ENCODE data around the gene SP7.
"Not testable (repeated sequence)": the region's sequence is repeated elsewhere in the genome, so short reads cannot be mapped to it uniquely, and the experiment has no call there.

The SP7 gene

GRCh38 chr12:53320352-53321195, 15.6 kb downstream of the SP7 start:
- no peak for DNase-seq (ENCODE audit: low spot score)

DNA sequence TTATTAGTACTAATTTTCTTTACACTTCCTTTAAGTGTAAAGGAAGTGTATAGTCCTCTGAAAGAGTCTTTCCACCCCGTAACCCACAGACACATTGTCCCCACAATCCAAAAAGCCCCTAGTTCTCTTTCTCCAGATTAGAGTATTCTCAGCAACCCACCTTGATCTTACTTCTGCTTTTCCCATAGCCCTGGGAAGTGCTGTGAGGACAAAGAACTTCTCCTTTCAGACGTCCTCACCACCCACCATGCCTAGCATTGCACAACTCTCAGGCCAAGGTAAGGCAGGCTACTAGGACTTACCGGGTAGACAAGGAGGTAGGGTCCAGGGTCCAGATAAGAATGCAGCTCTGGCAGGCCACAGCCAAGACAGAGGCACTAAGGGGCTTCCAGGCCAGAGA, 22.2 kb downstream of the SP7 start:
- no peak for DNase-seq (ENCODE audit: low spot score)

DNA sequence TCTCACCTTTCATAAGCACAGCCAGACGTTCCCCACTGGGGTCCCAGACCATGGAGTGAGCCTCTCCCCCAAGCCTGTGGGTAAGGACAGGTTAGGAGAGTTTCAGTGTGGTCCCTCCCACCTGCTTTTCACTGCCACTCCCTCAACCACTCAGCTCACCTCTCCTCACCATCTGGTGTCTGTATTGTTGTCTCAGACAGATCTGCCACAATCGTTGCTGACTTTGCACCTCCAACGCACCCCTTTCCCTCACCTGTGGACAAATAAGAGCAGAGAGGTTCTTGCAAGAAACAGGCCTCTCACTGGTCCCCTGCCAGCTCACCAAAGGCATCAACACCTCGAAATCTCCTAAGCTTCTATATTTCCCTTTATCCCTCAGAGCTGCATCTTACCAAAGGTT, 27.9 kb downstream of the SP7 start:
- DNase-seq (ENCODE audit: low spot score) = no peak

GRCh38 chr12:53306826-53307225, 29.3 kb downstream of the SP7 start:
- no peak for DNase-seq (ENCODE audit: low spot score)

DNA sequence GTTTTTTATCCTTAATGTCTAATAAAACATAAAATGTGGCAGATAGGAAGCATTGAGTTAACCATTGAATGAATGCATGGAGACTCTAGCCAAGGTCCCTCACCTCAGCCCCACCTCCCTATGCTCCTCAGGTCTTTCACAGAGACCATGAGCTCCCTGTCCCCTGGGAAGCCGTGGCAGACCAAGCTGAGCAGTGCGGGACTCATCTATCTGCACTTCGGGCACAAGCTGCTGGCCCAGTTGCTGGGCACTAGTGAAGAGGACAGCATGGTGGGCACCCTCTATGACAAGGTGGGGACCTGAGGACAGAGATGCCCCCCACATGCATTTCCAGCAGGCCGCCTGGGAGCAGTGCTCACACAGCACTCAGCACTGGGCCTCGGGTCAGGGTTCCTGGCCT, 33.3 kb downstream of the SP7 start:
- no peak for DNase-seq (ENCODE audit: low spot score)

DNA sequence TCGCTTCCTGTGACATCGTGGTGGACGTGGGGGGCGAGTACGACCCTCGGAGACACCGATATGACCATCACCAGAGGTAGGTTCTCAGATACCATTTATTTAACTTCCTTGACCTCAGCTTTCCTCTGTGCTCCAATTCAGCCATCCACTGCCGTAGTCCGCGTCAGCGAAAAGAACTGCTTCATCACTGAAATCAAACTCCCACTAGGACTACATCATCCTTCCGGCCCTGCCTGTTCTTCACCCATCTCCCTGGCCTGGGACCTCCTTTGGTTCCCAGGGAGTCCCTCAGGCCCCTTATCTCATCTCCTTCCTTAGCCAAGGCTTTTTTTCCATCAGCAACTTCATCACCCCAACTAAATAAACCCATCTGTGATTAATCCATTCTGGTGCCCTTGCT, 36.0 kb downstream of the SP7 start:
- no peak for DNase-seq (ENCODE audit: low spot score)

- peak; percentile 80 for DNase-seq (ENCODE audit: low spot score)
Measured at GRCh38 chr12:53299454-53300180, 36.5 kb downstream of the SP7 start, which contains the start of gene MYG1. TSS of gene MYG1 (plus strand) at chr12:53299695. CDS start at chr12:53299738, 43 bp downstream.

- peak; percentile 28 for DNase-seq (ENCODE audit: low spot score)
Measured at GRCh38 chr12:53299101-53299453, 37.1 kb downstream of the SP7 start.

DNA sequence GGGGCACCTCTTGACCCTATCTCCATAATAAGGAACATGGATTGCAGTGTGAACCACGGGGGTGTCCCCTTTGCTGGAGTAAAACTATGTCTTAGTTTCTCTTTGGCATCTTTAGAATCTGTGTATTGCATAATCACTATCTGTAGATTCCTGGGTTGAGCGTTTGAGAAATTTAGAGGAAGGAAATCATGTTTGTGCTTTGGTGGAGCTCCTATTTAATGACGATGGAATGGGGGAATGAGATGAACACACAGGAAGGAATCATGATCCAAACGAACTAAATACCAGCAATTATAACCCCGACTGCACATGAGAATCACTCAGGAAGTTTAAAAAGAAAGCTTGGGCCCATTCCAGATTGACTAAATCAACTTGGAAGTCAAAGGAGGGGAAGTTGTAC, 38.0 kb downstream of the SP7 start:
- no peak for DNase-seq (ENCODE audit: low spot score)

GRCh38 chr12:53297106-53297505, 39.0 kb downstream of the SP7 start:
- DNase-seq (ENCODE audit: low spot score) = not testable (repeated sequence)

DNA sequence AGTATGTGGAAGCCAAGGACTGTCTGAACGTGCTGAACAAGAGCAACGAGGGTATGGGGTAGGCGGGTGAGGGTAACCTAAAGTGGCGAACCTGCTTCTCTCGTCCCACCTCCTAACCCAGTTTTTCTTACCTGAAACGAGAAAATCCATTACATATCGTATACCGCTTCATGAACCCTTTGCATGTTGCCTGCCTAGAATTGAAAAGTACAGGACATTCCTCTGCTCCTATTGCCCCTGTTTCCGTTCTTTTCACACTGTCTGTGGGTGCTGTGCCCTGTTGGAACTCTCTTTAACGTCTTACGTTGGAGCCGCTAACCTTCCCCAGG, 40.3 kb downstream of the SP7 start:
- no peak for DNase-seq (ENCODE audit: low spot score)

GRCh38 chr12:53295070-53295890, 40.9 kb downstream of the SP7 start, which contains the start of gene PFDN5:
TSS of gene PFDN5 (plus strand) at chr12:53295542. CDS start at chr12:53295568, 26 bp downstream.
- DNase-seq (ENCODE audit: low spot score) = peak; percentile 86

DNA sequence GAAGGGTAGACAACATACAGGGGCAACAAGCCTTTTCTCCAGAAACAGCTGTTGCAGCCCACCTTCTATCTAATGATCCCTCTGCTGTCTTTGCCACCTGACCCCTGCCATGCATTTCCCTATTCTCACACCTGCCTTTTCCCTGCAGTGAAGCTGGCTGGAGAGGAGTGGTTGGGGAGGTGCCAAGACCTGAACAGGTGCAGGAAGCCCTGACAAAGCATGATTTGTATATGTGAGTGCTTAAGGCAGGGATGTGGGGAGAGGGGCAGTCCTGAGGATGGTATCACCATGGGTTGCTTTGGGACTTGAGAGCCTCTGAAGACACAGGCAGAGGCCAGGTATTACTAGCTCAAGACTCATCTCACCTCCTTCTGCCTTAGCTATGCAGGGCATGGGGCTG, 43.7 kb downstream of the SP7 start:
- DNase-seq (ENCODE audit: low spot score) = no peak

DNA sequence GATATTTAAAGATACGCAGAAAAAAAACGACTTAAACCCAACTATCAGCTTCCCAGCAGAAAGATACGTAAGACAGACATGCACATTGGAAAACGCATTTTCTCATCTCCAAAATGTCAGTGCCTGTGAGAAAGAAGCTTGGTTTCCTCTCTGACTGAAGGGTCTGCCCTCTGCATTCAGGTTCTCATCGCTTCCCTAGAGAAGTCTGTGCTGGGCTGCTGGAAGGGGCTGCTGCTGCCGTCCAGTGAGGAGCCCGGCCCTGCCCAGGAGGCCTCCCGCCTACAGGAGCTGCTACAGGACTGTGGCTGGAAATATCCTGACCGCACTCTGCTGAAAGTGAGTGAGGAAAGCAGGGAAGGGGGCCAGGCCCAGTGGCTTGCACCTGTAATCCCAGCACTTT, 45.5 kb downstream of the SP7 start:
- no peak for DNase-seq (ENCODE audit: low spot score)

DNA sequence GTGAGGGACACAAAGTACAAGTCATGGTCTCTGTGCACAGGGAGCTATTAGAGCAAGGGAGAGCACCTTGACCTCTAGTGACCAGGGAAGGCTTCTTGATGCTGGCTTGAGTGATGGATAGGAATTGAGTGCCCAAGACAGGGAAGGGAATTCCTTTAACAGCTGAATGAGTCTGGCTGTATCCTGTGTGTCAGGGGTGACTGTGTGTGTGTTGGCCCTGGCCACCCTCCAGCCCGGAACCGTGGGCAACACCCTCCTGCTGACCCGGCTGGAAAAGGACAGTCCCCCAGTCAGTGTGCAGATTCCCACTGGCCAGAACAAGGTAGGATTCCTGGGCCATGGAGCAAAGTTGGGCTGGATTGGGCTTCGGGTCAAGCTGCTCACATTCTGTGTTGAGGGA, 46.3 kb downstream of the SP7 start:
- no peak for DNase-seq (ENCODE audit: low spot score)

DNA sequence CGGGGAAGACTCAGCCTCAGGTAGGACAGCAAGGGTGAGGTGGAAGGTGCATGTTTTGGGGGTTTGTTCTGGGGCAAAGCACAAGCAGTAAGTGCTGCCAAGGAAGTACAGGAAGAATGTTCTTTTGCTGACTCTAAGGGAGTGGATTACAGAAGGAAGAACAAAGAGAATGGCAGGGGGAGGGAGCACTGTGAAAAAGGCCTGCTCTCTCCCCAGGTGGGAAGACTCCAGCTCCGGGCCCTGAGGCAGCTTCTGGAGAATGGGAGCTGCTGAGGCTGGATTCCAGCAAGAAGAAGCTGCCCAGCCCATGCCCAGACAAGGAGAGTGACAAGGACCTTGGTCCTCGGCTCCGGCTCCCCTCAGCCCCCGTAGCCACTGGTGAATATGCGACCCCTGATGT, 47.8 kb downstream of the SP7 start:
- DNase-seq (ENCODE audit: low spot score) = no peak

DNA sequence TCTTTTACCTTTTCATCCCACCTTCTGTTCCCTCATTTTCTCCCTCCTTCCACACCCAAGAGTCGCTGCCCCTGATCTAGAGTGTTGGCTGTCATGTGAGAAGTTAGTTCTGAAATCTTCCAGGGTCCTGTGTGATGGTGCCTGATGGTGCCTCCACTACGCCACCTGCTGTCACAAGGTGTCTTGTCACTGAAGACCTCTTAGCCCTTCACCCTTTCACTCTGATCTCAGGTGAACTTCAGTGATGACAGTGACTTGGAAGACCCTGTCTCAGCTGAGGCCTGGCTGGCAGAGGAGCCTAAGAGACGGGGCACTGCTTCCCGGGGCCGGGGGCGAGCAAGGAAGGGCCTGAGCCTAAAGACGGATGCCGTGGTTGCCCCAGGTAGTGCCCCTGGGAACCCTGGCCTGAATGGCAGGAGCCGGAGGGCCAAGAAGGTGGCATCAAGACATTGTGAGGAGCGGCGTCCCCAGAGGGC, 48.4 kb downstream of the SP7 start:
- peak; percentile 74 for DNase-seq (ENCODE audit: low spot score)

DNA sequence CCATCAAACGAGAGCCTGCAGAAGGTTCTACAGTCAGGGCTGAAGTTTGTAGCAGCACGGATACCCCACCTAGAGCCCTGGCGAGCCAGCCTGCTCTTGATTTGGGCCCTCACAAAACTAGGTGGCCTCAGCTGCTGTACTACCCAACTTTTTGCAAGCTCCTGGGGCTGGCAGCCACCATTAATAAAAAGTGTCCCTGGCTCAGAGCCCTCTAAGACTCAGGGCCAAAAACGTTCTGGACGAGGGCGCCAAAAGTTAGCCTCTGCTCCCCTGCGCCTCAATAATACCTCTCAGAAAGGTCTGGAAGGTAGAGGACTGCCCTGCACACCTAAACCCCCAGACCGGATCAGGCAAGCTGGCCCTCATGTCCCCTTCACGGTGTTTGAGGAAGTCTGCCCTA, 49.7 kb downstream of the SP7 start:
- no peak for DNase-seq (ENCODE audit: low spot score)

- no peak for DNase-seq (ENCODE audit: low spot score)
Measured at GRCh38 chr12:53279888-53280498, 56.2 kb downstream of the SP7 start.

DNA sequence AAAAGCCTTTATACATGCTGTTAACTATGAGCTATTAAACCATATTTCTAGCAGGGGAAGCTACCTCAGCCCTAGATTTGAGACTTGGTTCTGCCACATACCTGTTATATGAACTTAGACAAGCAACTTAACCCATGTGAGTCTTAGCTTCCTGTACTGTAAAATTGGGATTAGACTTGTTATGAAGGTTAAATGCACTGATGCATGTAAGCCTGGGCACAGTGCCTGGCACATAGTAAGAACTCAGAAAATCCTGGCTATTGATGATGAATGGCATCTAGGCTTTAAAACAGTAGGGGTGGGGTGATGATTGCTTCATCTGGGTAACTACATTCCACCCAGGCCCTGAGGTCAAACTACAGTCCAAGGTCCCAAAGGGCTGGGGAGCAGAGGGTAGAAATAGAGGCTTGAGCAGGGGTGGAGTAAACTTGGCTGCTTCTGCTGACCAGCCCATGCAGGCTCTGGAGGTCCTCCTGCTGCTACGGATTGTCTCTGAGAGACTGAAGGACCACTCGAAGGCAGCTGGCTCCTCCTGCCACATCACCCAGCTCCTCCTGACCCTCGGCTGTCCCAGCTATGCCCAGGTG, 56.8 kb downstream of the SP7 start:
- no peak for DNase-seq (ENCODE audit: low spot score)

GRCh38 chr12:53277981-53278380, 58.2 kb downstream of the SP7 start:
- DNase-seq (ENCODE audit: low spot score) = no peak

All from germinal center (tissue), 1 donor.